ENCODE data around the gene PARVG. TPM values are rescaled to one million over a fixed set of nuclear protein-coding genes. Genes with fewer than 3 reads are reported as not detected.

The PARVG gene
- total RNA-seq, 3 donors from 2014 or later, result 5.8 to 9.7 (median 8.1) TPM

DNA sequence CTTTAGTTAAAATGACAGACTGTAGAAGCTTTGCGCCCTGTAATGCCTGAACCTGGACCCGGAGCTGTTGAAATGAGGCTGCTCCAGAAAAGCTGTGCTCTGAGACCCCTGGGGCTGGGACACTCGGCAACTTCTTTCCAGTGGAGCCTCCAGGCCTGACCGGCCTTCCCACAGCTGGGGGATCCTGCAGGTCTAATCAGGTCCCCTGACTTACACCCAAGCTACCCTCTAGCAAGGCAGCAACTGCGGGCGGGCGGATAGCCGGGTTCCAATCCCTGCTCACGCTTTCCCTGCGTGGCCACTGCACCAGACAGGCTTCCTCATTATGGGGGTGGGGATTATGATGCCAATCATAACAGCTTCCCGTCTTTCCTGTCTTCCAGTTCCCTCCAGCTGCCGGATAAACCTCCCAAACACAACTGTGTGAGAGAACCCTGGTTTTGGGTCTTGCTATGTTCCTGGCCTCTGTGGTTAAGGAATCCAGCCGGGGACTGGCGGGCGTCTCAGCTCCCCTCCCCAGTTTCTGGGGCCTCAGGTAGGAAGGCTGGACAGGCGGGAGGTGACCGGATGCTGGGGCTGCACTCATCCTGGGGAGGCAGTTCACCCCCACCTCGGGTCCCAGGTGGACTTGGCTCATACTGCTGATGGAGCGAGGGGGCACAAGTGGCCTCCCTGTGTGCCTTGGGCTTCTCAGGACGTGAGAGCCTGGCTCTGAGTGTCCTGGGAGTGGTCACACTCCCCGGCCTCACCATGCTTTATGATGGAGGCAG lies 38.6 kb downstream of the PARVG start:
- Histone ChIP-seq H3K9me3 (no peaks in the 10 kb centered on the region), H3K4me3 (no peak overlapping the region), H3K4me1 (ENCODE audit: low read depth) (no peaks in the 10 kb centered on the region), H3K36me3 (ENCODE audit: low read depth) (no peaks in the 10 kb centered on the region)
- TF ChIP-seq, protein P1, sequence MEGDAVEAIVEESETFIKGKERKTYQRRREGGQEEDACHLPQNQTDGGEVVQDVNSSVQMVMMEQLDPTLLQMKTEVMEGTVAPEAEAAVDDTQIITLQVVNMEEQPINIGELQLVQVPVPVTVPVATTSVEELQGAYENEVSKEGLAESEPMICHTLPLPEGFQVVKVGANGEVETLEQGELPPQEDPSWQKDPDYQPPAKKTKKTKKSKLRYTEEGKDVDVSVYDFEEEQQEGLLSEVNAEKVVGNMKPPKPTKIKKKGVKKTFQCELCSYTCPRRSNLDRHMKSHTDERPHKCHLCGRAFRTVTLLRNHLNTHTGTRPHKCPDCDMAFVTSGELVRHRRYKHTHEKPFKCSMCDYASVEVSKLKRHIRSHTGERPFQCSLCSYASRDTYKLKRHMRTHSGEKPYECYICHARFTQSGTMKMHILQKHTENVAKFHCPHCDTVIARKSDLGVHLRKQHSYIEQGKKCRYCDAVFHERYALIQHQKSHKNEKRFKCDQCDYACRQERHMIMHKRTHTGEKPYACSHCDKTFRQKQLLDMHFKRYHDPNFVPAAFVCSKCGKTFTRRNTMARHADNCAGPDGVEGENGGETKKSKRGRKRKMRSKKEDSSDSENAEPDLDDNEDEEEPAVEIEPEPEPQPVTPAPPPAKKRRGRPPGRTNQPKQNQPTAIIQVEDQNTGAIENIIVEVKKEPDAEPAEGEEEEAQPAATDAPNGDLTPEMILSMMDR (IDR thresholded peaks at IDR 0.05), result no peak
- DNase-seq, result no peak
- ATAC-seq, result no peak
- intact Hi-C loops (cut with DNase I, micrococcal nuclease), result no loop called here

DNA sequence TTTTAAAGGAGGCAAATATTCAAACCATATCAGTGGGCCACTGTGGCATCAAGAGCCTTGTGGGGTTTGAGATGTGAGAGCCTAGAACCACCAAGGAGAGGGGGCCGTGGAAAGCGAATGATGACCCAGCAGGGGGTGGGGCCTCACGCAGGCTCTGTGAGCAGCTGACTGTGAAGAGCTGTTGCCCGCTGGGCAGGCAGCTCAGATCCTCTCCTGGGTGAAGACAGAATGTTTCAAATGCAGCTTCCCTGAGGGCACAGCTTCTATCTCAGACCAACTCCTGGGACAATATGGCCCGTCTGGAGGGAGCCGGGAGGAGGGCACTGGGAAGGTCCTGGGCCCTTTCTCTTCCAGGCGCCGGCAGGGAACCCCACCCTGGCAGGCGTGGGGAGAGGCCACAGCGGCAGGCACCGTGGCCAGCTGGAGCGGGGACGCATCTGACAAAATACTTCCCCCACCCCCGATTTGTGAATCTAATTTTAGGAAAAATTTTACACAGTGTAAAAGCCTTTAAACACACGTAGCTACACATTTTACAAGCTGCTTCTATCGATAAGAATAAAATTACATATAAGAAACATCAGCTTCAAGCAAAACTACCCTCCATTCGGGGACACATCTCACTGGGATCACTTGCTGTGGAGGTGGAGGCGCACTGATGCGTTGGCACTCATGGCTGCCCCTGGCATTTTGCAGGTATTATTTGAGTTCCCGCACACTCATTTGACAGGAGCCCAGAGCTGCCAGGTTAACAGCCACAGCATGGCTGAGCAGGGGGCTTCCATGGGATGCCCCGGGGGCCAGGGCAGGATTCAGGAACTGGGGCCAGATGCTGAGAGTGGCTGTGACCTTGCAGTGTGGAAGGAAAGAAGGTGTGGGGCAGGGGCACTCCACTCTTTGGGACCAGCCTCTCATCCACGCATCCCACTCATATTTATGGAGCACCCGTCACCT lies 40.3 kb downstream of the PARVG start:
- DNase-seq (no peak), ATAC-seq (no peak)
- TF ChIP-seq, protein P1 (IDR thresholded peaks at IDR 0.05), result no peak
- Histone ChIP-seq H3K4me1 (ENCODE audit: low read depth) (no peaks in the 10 kb centered on the region), H3K9me3 (no peaks in the 10 kb centered on the region), H3K36me3 (ENCODE audit: low read depth) (no peaks in the 10 kb centered on the region), H3K4me3 (no peak overlapping the region)
- intact Hi-C loops (cut with DNase I, micrococcal nuclease), result no loop called here

DNA sequence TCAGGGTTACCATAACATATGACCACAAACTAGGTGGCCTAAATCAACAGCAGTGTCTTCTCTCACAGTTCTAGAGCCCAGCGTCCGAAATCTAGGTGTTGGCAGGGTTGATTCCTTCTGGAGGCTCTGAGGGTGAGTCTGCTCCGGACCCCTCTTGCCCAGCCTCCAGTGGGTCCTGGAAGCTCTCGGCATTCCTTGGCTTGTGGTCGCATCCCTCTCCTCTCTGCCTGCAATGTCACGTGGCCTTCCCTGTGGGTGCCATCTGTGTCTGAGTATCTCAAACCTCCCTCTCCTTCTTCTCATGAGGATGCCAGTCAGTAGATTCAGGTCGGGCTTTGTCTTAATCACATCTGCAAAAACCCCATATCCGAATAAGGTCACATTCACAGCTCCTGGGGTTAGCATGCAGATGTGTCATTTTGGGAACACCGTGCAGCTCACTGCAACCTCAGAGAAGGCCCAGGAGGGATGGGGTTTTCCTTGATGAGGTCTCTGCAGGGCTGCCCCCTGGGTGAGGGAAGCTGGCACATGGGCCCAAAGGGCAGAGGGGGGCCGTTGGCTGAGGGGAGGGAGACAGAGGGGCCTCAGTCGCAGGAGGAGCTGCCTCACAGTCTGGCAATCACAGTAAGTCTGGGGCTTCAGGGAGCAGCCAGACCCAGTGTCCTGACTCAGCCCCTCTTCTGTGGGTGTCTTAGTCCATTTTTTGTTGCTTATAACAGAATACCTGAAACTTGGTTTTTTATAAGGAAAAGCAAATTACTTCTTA lies 41.2 kb downstream of the PARVG start:
- DNase-seq, result no peak
- no peak for ATAC-seq
- intact Hi-C loops (cut with DNase I, micrococcal nuclease), result no loop called here
- Histone ChIP-seq H3K4me3 (no peak overlapping the region), H3K4me1 (ENCODE audit: low read depth) (no peaks in the 10 kb centered on the region), H3K36me3 (ENCODE audit: low read depth) (no peaks in the 10 kb centered on the region), H3K9me3 (no peaks in the 10 kb centered on the region)
- TF ChIP-seq, protein P1 (IDR thresholded peaks at IDR 0.05), result no peak

DNA sequence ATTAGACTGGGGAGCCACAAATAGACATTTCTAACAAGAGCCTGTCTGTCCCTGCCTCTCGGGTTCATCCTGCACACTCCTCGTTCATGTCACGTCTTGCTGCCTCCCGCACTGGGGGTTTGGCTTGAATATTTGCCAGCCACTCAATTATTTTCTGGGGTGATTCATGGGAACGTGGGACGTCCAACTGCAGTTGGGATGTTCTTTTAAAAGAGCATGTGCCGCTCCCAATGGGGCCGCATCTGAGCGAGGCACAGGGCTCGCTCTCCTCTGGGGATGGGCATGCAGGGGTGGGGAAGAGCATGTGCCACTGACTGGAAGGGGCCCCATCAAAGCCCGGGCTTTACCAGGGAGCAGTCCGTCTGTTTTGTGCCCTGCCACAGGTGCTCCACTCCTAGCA lies 43.4 kb downstream of the PARVG start:
- TF ChIP-seq, protein P1 (IDR thresholded peaks at IDR 0.05), result no peak
- Histone ChIP-seq H3K9me3 (no peaks in the 10 kb centered on the region), H3K4me3 (no peak overlapping the region), H3K36me3 (ENCODE audit: low read depth) (no peaks in the 10 kb centered on the region), H3K4me1 (ENCODE audit: low read depth) (no peaks in the 10 kb centered on the region)
- DNase-seq, result no peak
- ATAC-seq, result no peak
- intact Hi-C loops (cut with DNase I, micrococcal nuclease), result no loop called here

DNA sequence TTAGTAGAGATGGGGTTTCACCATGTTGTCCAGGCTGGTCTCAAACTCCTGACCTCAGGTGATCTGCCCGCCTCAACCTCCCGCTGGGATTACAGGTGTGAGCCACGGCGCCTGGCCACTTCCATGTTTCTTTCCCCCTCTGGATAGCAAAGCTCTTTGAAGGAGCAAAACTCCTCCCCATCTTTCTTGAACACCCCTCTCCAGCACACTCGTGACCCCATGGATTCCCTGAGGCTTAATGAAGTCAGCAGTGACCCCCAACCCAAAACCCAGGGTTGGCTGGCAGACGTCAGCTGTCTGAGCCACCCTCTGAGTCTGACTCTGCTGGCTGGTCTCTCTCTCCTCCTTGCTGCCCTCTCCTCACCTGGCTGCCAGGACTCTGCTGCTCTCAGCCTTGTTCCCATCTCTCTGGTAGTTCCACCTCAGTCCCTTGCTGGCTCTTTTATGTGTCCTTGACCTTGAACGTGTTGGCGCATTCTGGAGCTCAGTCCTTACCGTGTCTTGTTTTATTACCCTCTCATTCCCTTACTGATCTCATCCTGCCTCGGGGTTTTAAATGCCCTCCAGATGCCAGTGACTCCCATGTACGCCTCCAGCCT lies 44.5 kb downstream of the PARVG start:
- Histone ChIP-seq H3K4me1 (ENCODE audit: low read depth) (no peaks in the 10 kb centered on the region), H3K36me3 (ENCODE audit: low read depth) (no peaks in the 10 kb centered on the region), H3K4me3 (no peak overlapping the region), H3K9me3 (no peaks in the 10 kb centered on the region)
- ATAC-seq (no peak), DNase-seq (no peak)
- intact Hi-C loops (cut with DNase I, micrococcal nuclease), result no loop called here
- TF ChIP-seq, protein P1 (IDR thresholded peaks at IDR 0.05), result no peak
